Measurements from ENCODE around the gene IL6R. TPM values are rescaled to one million over a fixed set of nuclear protein-coding genes. Genes with fewer than 3 reads are reported as not detected.

Gene IL6R
- total RNA-seq, 1 donor from 2014 or later, result 10.4 TPM

GRCh38 chr1:154514066-154514553 lies 109.0 kb downstream of the IL6R start:
- Mint-ChIP-seq H3K36me3 (ENCODE audit: unreplicated experiment) (no peaks in the 10 kb centered on the region), H3K4me3 (ENCODE audit: unreplicated experiment) (no peak overlapping the region), H3K4me1 (ENCODE audit: unreplicated experiment) (no peaks in the 10 kb centered on the region), H3K27ac (ENCODE audit: unreplicated experiment) (no peak overlapping the region), H3K9me3 (ENCODE audit: unreplicated experiment) (no peaks in the 10 kb centered on the region), H3K27me3 (ENCODE audit: unreplicated experiment) (peaks cover 57% of the 10 kb centered on the region)
- TF ChIP-seq CTCF (IDR thresholded peaks at IDR 0.05), result no peak
- no peak for DNase-seq (ENCODE audit: extremely low spot score, unreplicated experiment)

GRCh38 chr1:154517661-154518060 lies 112.5 kb downstream of the IL6R start:
- Mint-ChIP-seq H3K27ac (ENCODE audit: unreplicated experiment) (no peak overlapping the region), H3K4me1 (ENCODE audit: unreplicated experiment) (peaks cover 3% of the 10 kb centered on the region), H3K9me3 (ENCODE audit: unreplicated experiment) (no peaks in the 10 kb centered on the region), H3K4me3 (ENCODE audit: unreplicated experiment) (no peak overlapping the region), H3K27me3 (ENCODE audit: unreplicated experiment) (peaks cover 66% of the 10 kb centered on the region), H3K36me3 (ENCODE audit: unreplicated experiment) (no peaks in the 10 kb centered on the region)
- TF ChIP-seq CTCF (IDR thresholded peaks at IDR 0.05), result no peak
- DNase-seq (ENCODE audit: extremely low spot score, unreplicated experiment), result no peak

Other genes with a start within 250 kb of the IL6R start
- 194 TPM in 2 replicates for gene TPM3, start 213.2 kb upstream of the IL6R start, total RNA-seq
- not detected in 2 replicates for gene CFAP141, start 199.0 kb upstream of the IL6R start, total RNA-seq
- gene UBAP2L, start 184.4 kb upstream of the IL6R start, total RNA-seq, result 224 and 236 TPM in 2 replicates
- gene HAX1, start 132.7 kb upstream of the IL6R start, total RNA-seq, result 93.7 and 99.9 TPM in 2 replicates
- not detected in 2 replicates for gene AQP10, start 84.2 kb upstream of the IL6R start, total RNA-seq
- 94.4 and 98.5 TPM in 2 replicates for gene ATP8B2, start 79.8 kb upstream of the IL6R start, total RNA-seq
- not detected in 2 replicates for gene TDRD10, start 96.9 kb downstream of the IL6R start, total RNA-seq
- not detected in 2 replicates for gene SHE, start 97.1 kb downstream of the IL6R start, total RNA-seq
- 77.3 and 82.1 TPM in 2 replicates for gene UBE2Q1, start 153.3 kb downstream of the IL6R start, total RNA-seq
- gene CHRNB2, start 162.4 kb downstream of the IL6R start, total RNA-seq, result 0.10 and 0.27 TPM in 2 replicates
- gene ADAR, start 202.8 kb downstream of the IL6R start, total RNA-seq, result 186 and 188 TPM in 2 replicates